Measurements from ENCODE around the gene CDH2. TPM values are rescaled to one million over a fixed set of nuclear protein-coding genes. Genes with fewer than 3 reads are reported as not detected.

Gene CDH2
- total and polyA plus RNA-seq, 7 experiments from 2014 or later = 0.05 to 0.45 (median 0.19) TPM; not detected in 2

DNA sequence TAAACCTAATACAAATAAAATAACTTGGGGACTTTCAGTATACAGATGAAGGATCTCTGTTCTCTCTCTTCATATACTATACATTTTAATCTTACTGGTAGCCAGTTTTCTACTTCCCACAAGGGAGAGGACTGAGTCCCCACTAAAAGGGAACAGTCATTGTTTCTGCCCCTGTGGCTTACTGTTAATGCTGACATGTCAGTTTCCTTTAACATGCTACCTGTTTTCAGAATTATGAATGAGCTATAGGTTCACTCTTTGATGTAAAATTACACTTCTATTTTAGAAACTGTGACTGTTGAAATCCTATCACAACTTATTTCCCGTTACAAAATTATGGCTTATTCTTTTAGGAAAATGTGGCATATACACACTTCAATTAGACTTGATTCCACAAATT lies 207.7 kb downstream of the CDH2 start:
- CTCF ChIA-PET = no interaction called here
- DNase-seq = no peak

GRCh38 chr18:27967913-27968824 lies 208.8 kb downstream of the CDH2 start:
- DNase-seq (no peak), ATAC-seq (no peak)
- Histone ChIP-seq H3K4me3 (ENCODE audit: low read length) (no peak overlapping the region), H3K9me3 (ENCODE audit: control insufficient read depth in 2 of 3, low read length in 3 of 3) (no peaks in the 10 kb centered on the region), H3K4me1 (ENCODE audit: control insufficient read depth in 2 of 2, insufficient read depth in 2 of 2, low read length in 2 of 2) (no peaks in the 10 kb centered on the region), H3K36me3 (ENCODE audit: control insufficient read depth in 2 of 3, insufficient read depth in 3 of 3, low read length in 3 of 3) (no peaks in the 10 kb centered on the region), H3K27me3 (ENCODE audit: control insufficient read depth in 2 of 2, insufficient read depth in 2 of 2, low read length in 2 of 2) (no peaks in the 10 kb centered on the region), H3K27ac (ENCODE audit: low read depth, low read length) (no peak overlapping the region)
- Mint-ChIP-seq H3K4me3 (no peak overlapping the region), H3K4me1 (no peaks in the 10 kb centered on the region), H3K27me3 (no peaks in the 10 kb centered on the region), H3K36me3 (no peaks in the 10 kb centered on the region), H3K9me3 (peaks cover 0 to 12% (median 3%) of the 10 kb centered on the region in 11 donors), H3K27ac (no peak overlapping the region)
- ChIA-PET POLR2A (no interaction called here), CTCF (interaction anchor here (0.7 kb wide), 1 partner anchor 680 kb away, joined by 3 read pairs; no protein-coding TSS in a partner anchor)
- intact Hi-C loops (cut with micrococcal nuclease) = loop anchor here in 1 of 2 donors (5.0 kb wide), 1 partner anchor 51 kb away; no protein-coding TSS in a partner anchor

More for the DNA sequence above, 207.7 kb downstream of the CDH2 start:
- Mint-ChIP-seq H3K9me3 (peaks cover 0 to 12% (median 3%) of the 10 kb centered on the region in 11 donors), H3K27ac (no peak overlapping the region), H3K27me3 (no peaks in the 10 kb centered on the region), H3K36me3 (no peaks in the 10 kb centered on the region), H3K4me1 (no peaks in the 10 kb centered on the region), H3K4me3 (no peak overlapping the region)
- Histone ChIP-seq H3K9me3 (ENCODE audit: control insufficient read depth in 2 of 3, low read length in 3 of 3) (no peaks in the 10 kb centered on the region), H3K4me3 (ENCODE audit: low read length) (no peak overlapping the region), H3K27ac (ENCODE audit: low read depth, low read length) (no peak overlapping the region), H3K27me3 (ENCODE audit: control insufficient read depth in 2 of 2, insufficient read depth in 2 of 2, low read length in 2 of 2) (no peaks in the 10 kb centered on the region), H3K36me3 (ENCODE audit: control insufficient read depth in 2 of 3, insufficient read depth in 3 of 3, low read length in 3 of 3) (no peaks in the 10 kb centered on the region), H3K4me1 (ENCODE audit: control insufficient read depth in 2 of 2, insufficient read depth in 2 of 2, low read length in 2 of 2) (no peaks in the 10 kb centered on the region)
- POLR2A ChIA-PET = no interaction called here
- intact Hi-C loops (cut with micrococcal nuclease) = loop anchor here in 1 of 2 donors (5.0 kb wide), 1 partner anchor 52 kb away; no protein-coding TSS in a partner anchor
- ATAC-seq = no peak

DNA sequence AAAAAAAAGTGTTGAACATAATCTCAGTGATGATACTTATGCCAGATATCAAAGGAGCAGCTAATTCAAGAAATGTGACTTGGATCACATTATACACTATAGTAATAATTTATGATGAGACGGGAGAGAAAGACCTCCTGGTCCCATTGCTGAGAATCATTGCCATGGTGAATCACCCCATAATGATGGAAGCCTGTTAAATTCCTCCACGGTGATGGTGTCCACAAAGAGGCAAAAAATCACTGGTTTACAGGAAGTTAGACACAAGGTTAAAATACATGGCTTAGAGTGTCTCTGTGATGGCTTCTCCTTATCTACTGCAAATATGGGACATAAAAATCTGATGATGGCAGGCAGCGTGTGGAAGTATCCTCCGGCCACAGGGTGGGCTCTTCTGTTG lies 210.0 kb downstream of the CDH2 start:
- Mint-ChIP-seq H3K36me3 (no peaks in the 10 kb centered on the region), H3K4me1 (no peaks in the 10 kb centered on the region), H3K9me3 (peaks cover 0 to 12% (median 2%) of the 10 kb centered on the region in 11 donors), H3K4me3 (no peak overlapping the region), H3K27me3 (no peaks in the 10 kb centered on the region), H3K27ac (no peak overlapping the region)
- H3K4me3 ChIP-seq (ENCODE audit: low read length) = no peak overlapping the region
- ATAC-seq (no peak), DNase-seq (no peak)
- no peaks in the 10 kb centered on the region for H3K27me3 ChIP-seq (ENCODE audit: control insufficient read depth in 2 of 2, insufficient read depth in 2 of 2, low read length in 2 of 2)
- H3K9me3 ChIP-seq (ENCODE audit: control insufficient read depth in 2 of 3, low read length in 3 of 3) = no peaks in the 10 kb centered on the region
- intact Hi-C loops (cut with micrococcal nuclease) = loop anchor here in 1 of 2 donors (5.0 kb wide), 1 partner anchor 50 kb away; no protein-coding TSS in a partner anchor
- no peak overlapping the region for H3K27ac ChIP-seq (ENCODE audit: low read depth, low read length)
- H3K4me1 ChIP-seq (ENCODE audit: control insufficient read depth in 2 of 2, insufficient read depth in 2 of 2, low read length in 2 of 2) = no peaks in the 10 kb centered on the region
- ChIA-PET POLR2A (no interaction called here), CTCF (no interaction called here)
- H3K36me3 ChIP-seq (ENCODE audit: control insufficient read depth in 2 of 3, insufficient read depth in 3 of 3, low read length in 3 of 3) = no peaks in the 10 kb centered on the region

- ChIA-PET CTCF (no interaction called here), POLR2A (no interaction called here)
- H3K36me3 Mint-ChIP-seq = no peaks in the 10 kb centered on the region
- DNase-seq = no peak
- H3K9me3 Mint-ChIP-seq = peaks cover 0 to 12% (median 4%) of the 10 kb centered on the region in 11 donors
- H3K4me1 Mint-ChIP-seq = no peaks in the 10 kb centered on the region
- H3K4me3 Mint-ChIP-seq = no peak overlapping the region
- H3K27ac ChIP-seq (ENCODE audit: low read depth, low read length) = no peak overlapping the region
- no peaks in the 10 kb centered on the region for H3K27me3 Mint-ChIP-seq
- intact Hi-C loops (cut with micrococcal nuclease) = loop anchor here in 1 of 2 donors (5.0 kb wide), 1 partner anchor 48 kb away; no protein-coding TSS in a partner anchor
- H3K36me3 ChIP-seq (ENCODE audit: control insufficient read depth in 2 of 3, insufficient read depth in 3 of 3, low read length in 3 of 3) = no peaks in the 10 kb centered on the region
- no peaks in the 10 kb centered on the region for H3K9me3 ChIP-seq (ENCODE audit: control insufficient read depth in 2 of 3, low read length in 3 of 3)
- no peak overlapping the region for H3K4me3 ChIP-seq (ENCODE audit: low read length)
- no peaks in the 10 kb centered on the region for H3K4me1 ChIP-seq (ENCODE audit: control insufficient read depth in 2 of 2, insufficient read depth in 2 of 2, low read length in 2 of 2)
- no peaks in the 10 kb centered on the region for H3K27me3 ChIP-seq (ENCODE audit: control insufficient read depth in 2 of 2, insufficient read depth in 2 of 2, low read length in 2 of 2)
- H3K27ac Mint-ChIP-seq = no peak overlapping the region
- ATAC-seq = no peak
These were observed 212.1 kb downstream of the CDH2 start for GRCh38 chr18:27964811-27965210.

- Histone ChIP-seq H3K4me3 (ENCODE audit: low read length) (no peak overlapping the region), H3K36me3 (ENCODE audit: control insufficient read depth in 2 of 3, insufficient read depth in 3 of 3, low read length in 3 of 3) (no peaks in the 10 kb centered on the region), H3K27ac (ENCODE audit: low read depth, low read length) (no peak overlapping the region), H3K9me3 (ENCODE audit: control insufficient read depth in 2 of 3, low read length in 3 of 3) (no peaks in the 10 kb centered on the region), H3K27me3 (ENCODE audit: control insufficient read depth in 2 of 2, insufficient read depth in 2 of 2, low read length in 2 of 2) (no peaks in the 10 kb centered on the region), H3K4me1 (ENCODE audit: control insufficient read depth in 2 of 2, insufficient read depth in 2 of 2, low read length in 2 of 2) (no peaks in the 10 kb centered on the region)
- Mint-ChIP-seq H3K4me3 (no peak overlapping the region), H3K27me3 (no peaks in the 10 kb centered on the region), H3K27ac (no peak overlapping the region), H3K4me1 (no peaks in the 10 kb centered on the region), H3K9me3 (peaks cover 0 to 9% (median 0%) of the 10 kb centered on the region in 11 donors), H3K36me3 (no peaks in the 10 kb centered on the region)
- intact Hi-C loops (cut with micrococcal nuclease) = no loop called here
- POLR2A ChIA-PET = no interaction called here
- CTCF ChIA-PET = no interaction called here
- no peak for ATAC-seq
- DNase-seq = no peak
These were observed 217.8 kb downstream of the CDH2 start for GRCh38 chr18:27959101-27959500.

GRCh38 chr18:27956001-27956640 lies 220.8 kb downstream of the CDH2 start:
- Histone ChIP-seq H3K9me3 (ENCODE audit: control insufficient read depth in 2 of 3, low read length in 3 of 3) (no peaks in the 10 kb centered on the region), H3K27ac (ENCODE audit: low read depth, low read length) (no peak overlapping the region), H3K27me3 (ENCODE audit: control insufficient read depth in 2 of 2, insufficient read depth in 2 of 2, low read length in 2 of 2) (no peaks in the 10 kb centered on the region), H3K36me3 (ENCODE audit: control insufficient read depth in 2 of 3, insufficient read depth in 3 of 3, low read length in 3 of 3) (no peaks in the 10 kb centered on the region), H3K4me1 (ENCODE audit: control insufficient read depth in 2 of 2, insufficient read depth in 2 of 2, low read length in 2 of 2) (no peaks in the 10 kb centered on the region), H3K4me3 (ENCODE audit: low read length) (no peak overlapping the region)
- Mint-ChIP-seq H3K36me3 (no peaks in the 10 kb centered on the region), H3K9me3 (peaks cover 0 to 13% (median 0%) of the 10 kb centered on the region in 11 donors), H3K4me1 (no peaks in the 10 kb centered on the region), H3K27me3 (no peaks in the 10 kb centered on the region), H3K4me3 (no peak overlapping the region), H3K27ac (no peak overlapping the region)
- DNase-seq = no peak
- POLR2A ChIA-PET = no interaction called here
- CTCF ChIA-PET = no interaction called here
- intact Hi-C loops (cut with micrococcal nuclease) = no loop called here
- no peak for ATAC-seq

Data from naive thymus-derived CD4-positive, alpha-beta T cell (primary cell).